MM.1S (cell line): ENCODE data around the gene KCNG4.

ENCODE experiments used
- DNase-seq: peaks from one replicate; pipeline ENCODE4 v3.0.0-alpha.2; 2015
- H2AFZ ChIP-seq: fragments of 300-600 bp; sonication (generic); 2 replicates; pipeline ENCODE4 v1.6.0; 2016; ENCODE audit warnings: antibody characterized with exemption, low read length
- H3F3A ChIP-seq: fragments of 300-600 bp; sonication (generic); 2 replicates; pipeline ENCODE4 v1.6.1; 2016; ENCODE audit warnings: mild to moderate bottlenecking, antibody characterized with exemption, low read length, moderate library complexity, mixed read lengths; ENCODE audit not compliant: insufficient read depth
- H3K27ac ChIP-seq: fragments of 300-600 bp; sonication (generic); 2 replicates; pipeline ENCODE4 v1.5.1; 2016; ENCODE audit warnings: mild to moderate bottlenecking, low read length
- H3K27me3 ChIP-seq: fragments of 300-600 bp; sonication (generic); replicated peaks from 2 replicates; pipeline ENCODE4 v1.6.0; 2016; ENCODE audit warnings: low read length; ENCODE audit not compliant: insufficient read depth
- H3K36me3 ChIP-seq: fragments of 300-600 bp; sonication (generic); replicated peaks from 2 replicates; pipeline ENCODE4 v1.6.1; 2016; ENCODE audit warnings: mild to moderate bottlenecking, low read length, mixed read lengths; ENCODE audit not compliant: insufficient read depth
- H3K4me1 ChIP-seq: fragments of 300-600 bp; sonication (generic); 2 replicates; pipeline ENCODE4 v1.6.1; 2016; ENCODE audit warnings: low read length, mixed read lengths
- H3K4me2 ChIP-seq: fragments of 300-600 bp; sonication (generic); 2 replicates; pipeline ENCODE4 v1.6.0; 2016; ENCODE audit warnings: low read depth, low read length
- H3K4me3 ChIP-seq: fragments of 300-600 bp; sonication (generic); 2 replicates; pipeline ENCODE4 v1.5.1; 2016; ENCODE audit warnings: low read length, mixed read lengths
- H3K79me2 ChIP-seq: fragments of 300-600 bp; sonication (generic); 2 replicates; pipeline ENCODE4 v1.6.1; 2016; ENCODE audit warnings: mixed run types, low read length, mixed read lengths
- H3K9ac ChIP-seq: fragments of 300-600 bp; sonication (generic); 2 replicates; pipeline ENCODE4 v1.6.1; 2016; ENCODE audit warnings: low read length, mixed read lengths
- H3K9me2 ChIP-seq: fragments of 300-600 bp; sonication (generic); replicated peaks from 2 replicates; pipeline ENCODE4 v1.6.1; 2016; ENCODE audit warnings: mild to moderate bottlenecking, low read length, mixed read lengths; ENCODE audit not compliant: insufficient read depth
- H3K9me3 ChIP-seq: fragments of 300-600 bp; sonication (generic); replicated peaks from 2 replicates; pipeline ENCODE4 v1.6.1; 2016; ENCODE audit warnings: mild to moderate bottlenecking, low read length, mixed read lengths; ENCODE audit not compliant: insufficient read depth
- H4K20me1 ChIP-seq: fragments of 300-600 bp; sonication (generic); 2 replicates; pipeline ENCODE4 v1.6.1; 2016; ENCODE audit warnings: mild to moderate bottlenecking, low read length, moderate library complexity, mixed read lengths; ENCODE audit not compliant: insufficient read depth
- CTCF ChIP-seq: fragments of 300-600 bp; sonication (generic); IDR thresholded peaks from 2 replicates; pipeline ENCODE4 v1.5.1; 2016; ENCODE audit warnings: antibody characterized with exemption, low read length, mixed read lengths
- EZH2 ChIP-seq: fragments of 300-600 bp; sonication (generic); optimal IDR thresholded peaks from 2 replicates; pipeline ENCODE3; 2017; ENCODE audit warnings: low read depth, mild to moderate bottlenecking, antibody characterized with exemption, low read length, mixed read lengths
- EZH2phosphoT487 ChIP-seq: fragments of 300-600 bp; sonication (generic); IDR thresholded peaks from 2 replicates; pipeline ENCODE4 v1.6.1; 2018; ENCODE audit warnings: antibody characterized with exemption, low read length

Gene KCNG4

GRCh38 chr16:84267380-84267779 is 27.6 kb upstream of the KCNG4 start:
- no peaks in the 10 kb centered on the region for H3K9me2 ChIP-seq
- no peak overlapping the region for H3K27ac ChIP-seq
- H3K9me3 ChIP-seq, result no peaks in the 10 kb centered on the region
- no peaks in the 10 kb centered on the region for H4K20me1 ChIP-seq
- H3K4me3 ChIP-seq, result no peak overlapping the region
- H3K4me1 ChIP-seq, result no peaks in the 10 kb centered on the region
- no peak for DNase-seq
- H3K36me3 ChIP-seq, result no peaks in the 10 kb centered on the region
- no peak for TF ChIP-seq EZH2
- no peak for TF ChIP-seq CTCF
- TF ChIP-seq EZH2phosphoT487, result no peak
- no peaks in the 10 kb centered on the region for H3F3A ChIP-seq
- H3K9ac ChIP-seq, result no peak overlapping the region
- H3K4me2 ChIP-seq, result no peak overlapping the region
- H3K79me2 ChIP-seq, result no peaks in the 10 kb centered on the region
- H3K27me3 ChIP-seq, result peaks cover 3% of the 10 kb centered on the region
- no peak overlapping the region for H2AFZ ChIP-seq

- H3K4me3 ChIP-seq, result no peak overlapping the region
- peak; percentile 9 for DNase-seq
- H3K9me2 ChIP-seq, result no peaks in the 10 kb centered on the region
- no peak overlapping the region for H3K4me2 ChIP-seq
- TF ChIP-seq EZH2phosphoT487 (no peak), CTCF (no peak), EZH2 (no peak)
- no peaks in the 10 kb centered on the region for H3K79me2 ChIP-seq
- H3F3A ChIP-seq, result no peaks in the 10 kb centered on the region
- no peak overlapping the region for H3K9ac ChIP-seq
- no peak overlapping the region for H3K27ac ChIP-seq
- H3K9me3 ChIP-seq, result no peaks in the 10 kb centered on the region
- H3K4me1 ChIP-seq, result no peaks in the 10 kb centered on the region
- H4K20me1 ChIP-seq, result no peaks in the 10 kb centered on the region
- H3K27me3 ChIP-seq, result peaks cover 3% of the 10 kb centered on the region
- no peaks in the 10 kb centered on the region for H3K36me3 ChIP-seq
- no peak overlapping the region for H2AFZ ChIP-seq
Measured at GRCh38 chr16:84266451-84266850, 26.6 kb upstream of the KCNG4 start.

- H4K20me1 ChIP-seq, result no peaks in the 10 kb centered on the region
- DNase-seq, result no peak
- no peak overlapping the region for H3K27ac ChIP-seq
- no peaks in the 10 kb centered on the region for H3K4me1 ChIP-seq
- TF ChIP-seq EZH2 (no peak), CTCF (no peak), EZH2phosphoT487 (no peak)
- no peaks in the 10 kb centered on the region for H3K9me3 ChIP-seq
- no peaks in the 10 kb centered on the region for H3F3A ChIP-seq
- H2AFZ ChIP-seq, result no peak overlapping the region
- no peak overlapping the region for H3K4me2 ChIP-seq
- H3K9ac ChIP-seq, result no peak overlapping the region
- peaks cover 19% of the 10 kb centered on the region; the same call in 1 of the 2 replicates for H3K27me3 ChIP-seq
- H3K36me3 ChIP-seq, result no peaks in the 10 kb centered on the region
- no peaks in the 10 kb centered on the region for H3K9me2 ChIP-seq
- H3K4me3 ChIP-seq, result no peak overlapping the region
- no peaks in the 10 kb centered on the region for H3K79me2 ChIP-seq
Measured at GRCh38 chr16:84262939-84263338, 23.1 kb upstream of the KCNG4 start.
